Heart left ventricle (tissue), 16 donors: ENCODE results near the gene SLC6A3. TPM values are rescaled to one million over a fixed set of nuclear protein-coding genes. Genes with fewer than 3 reads are reported as not detected.

Source experiments
- ATAC-seq, 4 donors: fragments of 200-7000 bp; cut with Tn5 transposase; one replicate each; pipeline ENCODE4 v1.9.1; 2020 to 2022; ENCODE audit warnings: moderate library complexity in 4 of 4, mild to moderate bottlenecking in 3 of 4, moderate number of reproducible peaks in 1 of 4
- DNase-seq, 5 donors: peaks; one replicate each; pipeline ENCODE4 v3.0.0-alpha.2; 2020
- H3K27ac ChIP-seq, 12 donors: fragments of 200-600 bp; sonication (generic) in 4 of 12; one replicate each; pipeline versions ENCODE4 v1.5.0 to v1.8.0; 2016 to 2022; ENCODE audit warnings: mild to moderate bottlenecking in 2 of 12
- H3K27me3 ChIP-seq, 9 donors: fragments of 200-600 bp; sonication (generic) in 2 of 9; one replicate each; pipeline versions ENCODE4 v1.5.1 to v1.8.0; 2016 to 2022; ENCODE audit warnings: mild to moderate bottlenecking in 3 of 9
- H3K36me3 ChIP-seq, 9 donors: fragments of 200-600 bp; sonication (generic) in 2 of 9; one replicate each; pipeline versions ENCODE4 v1.5.0 to v1.8.0; 2018 to 2022; ENCODE audit warnings: mild to moderate bottlenecking in 2 of 9
- H3K4me1 ChIP-seq, 12 donors: fragments of 200-600 bp; sonication (generic) in 4 of 12; one replicate each; pipeline versions ENCODE4 v1.5.0 to v1.8.0; 2016 to 2022; ENCODE audit warnings: mild to moderate bottlenecking in 3 of 12
- H3K4me3 ChIP-seq, 12 donors: fragments of 200-600 bp; sonication (generic) in 4 of 12; one replicate each; pipeline versions ENCODE4 v1.5.0 to v1.8.0; 2017 to 2022; ENCODE audit warnings: mild to moderate bottlenecking in 9 of 12, moderate library complexity in 4 of 12
- H3K9me3 ChIP-seq, 12 donors: fragments of 200-600 bp; sonication (generic) in 4 of 12; one replicate each; pipeline versions ENCODE4 v1.5.0 to v1.8.0; 2016 to 2022; ENCODE audit warnings: mild to moderate bottlenecking in 1 of 12
- CTCF ChIP-seq, 12 donors: fragments of 200-600 bp; sonication (generic) in 4 of 12; IDR thresholded peaks; one replicate each; pipeline versions ENCODE4 v1.5.0 to v1.8.0; 2018 to 2022; ENCODE audit warnings: antibody characterized with exemption in 12 of 12, mild to moderate bottlenecking in 5 of 12
- POLR2A ChIP-seq, 2 donors: fragments of 450-650 bp; IDR thresholded peaks; one replicate each; pipeline ENCODE4 v1.6.1; 2017; ENCODE audit warnings: antibody characterized with exemption in 2 of 2, mild to moderate bottlenecking in 2 of 2, moderate library complexity in 2 of 2
- WGBS, 4 donors: extraction: QIAGEN DNeasy Blood & Tissue Kit in 2 of 4; methylation state at CpG; one replicate each; pipeline versions ENCODE4 v1.1.5 to v1.1.7; 2013 to 2018; 5-methylcytosine and 5-hydroxymethylcytosine counted together
- intact Hi-C, 10 donors: fragments of 100-400 bp; cut with DNase I; formaldehyde crosslinking; loops; one replicate each; pipeline versions ENCODE4 v1.11.1 to v1.14.2; 2022
- long read RNA-seq, 3 donors: library from polyadenylated mRNA; unstranded; transcript quantifications; one replicate each; pipeline ENCODE4 v2.0.0, GENCODE V29; 2020 to 2021
- polyA plus RNA-seq, 2 donors: library from polyadenylated mRNA; stranded (reverse); fragments of 200-250 nt; gene quantifications; one replicate each; pipeline ENCODE4 v1.2.3, GENCODE V29; 2013
- total RNA-seq, 9 donors: library from RNA; depleted of rRNA in 2 of 9; stranded (reverse); fragments of >200 nt in 2 of 9; fragmentation: NEBNext Ultra II Directional in 3 of 9; extraction: Animal tissue kit (Norgen Biotek cat#: 25700) in 3 of 9; gene quantifications; one replicate each; pipeline versions ENCODE4 v1.1.0 to v1.2.4, GENCODE V29; 2016 to 2023
- donor health status: ischemic (EF 13 %, LVEDD 7.1; RV severe dilation, severe dysfunction).
- donor health status: healthy with polysubstance abuse.
- donor health status: DM: no; HTN: yes; CAD: no.
- donor health status: DM: no; HTN: no; CAD: no.
- donor health status: ischemic (EF 25% LVEDD 6.9; RV normal size, moderate dysfunction).
- donor health status: ischemic (EF 25% LVEDD 5.7; RV mildly dilated, moderate dysfunction).
- donor health status: healthy.
- donor health status: DM: yes; HTN: yes; CAD: no.
- donor health status: ischemic (EF 35%, LVEDD 5.7; RV mildly dilated, moderate dysfunction).
- donor health status: nonischemic (EF 11% LVEDD 7.7; RV severe dilation, severe dysfunction).
- donor health status: DM: yes; HTN: yes; CAD: no.
- donor health status: PGD.
- donor health status: ischemic (EF 29% LVEDD 5.4; RV normal size, mild dysfunction).
- donor health status: nonischemic (EF 23%, LVEDD 6.1; RV moderate dilation, normal function).

SLC6A3 gene
- total RNA-seq (under 1 TPM in 3 of 9 donors, not detected in 6; 0.08 to 0.29 (median 0.14) TPM), polyA plus RNA-seq (under 1 TPM in 1 of 2 donors, not detected in 1; 0.06 TPM)
- long read RNA-seq, donor 1, result 0 reads
- long read RNA-seq, donor 2, result 0 reads
- long read RNA-seq, donor 3, result 0 reads

- whole genome bisulfite sequencing, 4 donors, result 0 to 4% (median 1%) methylated on average over 9 to 52 of the region's 52 CpGs
- peaks cover 24 to 82% (median 67%) of the 10 kb centered on the region in 9 donors for H3K27me3 ChIP-seq
- H3K4me1 ChIP-seq, result peaks cover 0 to 16% (median 5%) of the 10 kb centered on the region in 12 donors
- ATAC-seq, result peak in 2 of 4 donors; percentile 32 to 50
- H3K4me3 ChIP-seq, result peak within 1 kb of the TSS in 9 of 12 donors; percentile 7 to 42 (median 20)
- no peaks in the 10 kb centered on the region for H3K36me3 ChIP-seq
- peak in 1 of 5 donors; percentile 60 for DNase-seq
- peaks cover 0 to 6% (median 0%) of the 10 kb centered on the region in 12 donors for H3K9me3 ChIP-seq
- TF ChIP-seq CTCF (IDR thresholded peaks at IDR 0.05) (no peak), POLR2A (IDR thresholded peaks at IDR 0.05) (no peak)
- no peak within 1 kb of the TSS for H3K27ac ChIP-seq
- intact Hi-C loops, result no loop called here
These were observed at the start of gene SLC6A3 for GRCh38 chr5:1445313-1445688. SLC6A3 (minus strand) TSS chr5:1445440; CDS start chr5:1443197, 2,243 bp downstream.

- WGBS, 4 donors, result 81 to 91% (median 85%) methylated on average over 10 to 12 of the region's 12 CpGs
- ATAC-seq (no peak), DNase-seq (no peak)
- no peaks in the 10 kb centered on the region for H3K9me3 ChIP-seq
- no peak overlapping the region for H3K27ac ChIP-seq
- H3K36me3 ChIP-seq, result peaks cover 0 to 55% (median 33%) of the 10 kb centered on the region in 9 donors
- H3K4me3 ChIP-seq, result no peak overlapping the region
- no peaks in the 10 kb centered on the region for H3K27me3 ChIP-seq
- TF ChIP-seq POLR2A (IDR thresholded peaks at IDR 0.05), result no peak
- no peak for TF ChIP-seq CTCF (IDR thresholded peaks at IDR 0.05)
- H3K4me1 ChIP-seq, result peaks cover 0 to 55% (median 0%) of the 10 kb centered on the region in 12 donors
- intact Hi-C loops, result loop anchor here in 2 of 10 donors (10.0 kb wide), 2 partner anchors 61 to 141 kb away; no protein-coding TSS in a partner anchor
These were observed 48.7 kb upstream of the SLC6A3 start for GRCh38 chr5:1493941-1494340.

GRCh38 chr5:1493413-1493812 is 48.2 kb upstream of the SLC6A3 start:
- peaks cover 0 to 56% (median 39%) of the 10 kb centered on the region in 9 donors for H3K36me3 ChIP-seq
- TF ChIP-seq CTCF (IDR thresholded peaks at IDR 0.05), result no peak
- TF ChIP-seq POLR2A (IDR thresholded peaks at IDR 0.05), result no peak
- no peaks in the 10 kb centered on the region for H3K27me3 ChIP-seq
- DNase-seq (no peak), ATAC-seq (no peak)
- peaks cover 0 to 54% (median 0%) of the 10 kb centered on the region in 12 donors for H3K4me1 ChIP-seq
- H3K27ac ChIP-seq, result no peak overlapping the region
- intact Hi-C loops, result loop anchor here in 2 of 10 donors (10.0 kb wide), 2 partner anchors 61 to 141 kb away; no protein-coding TSS in a partner anchor
- 86 to 98% (median 95%) methylated on average over 10 to 16 of the region's 16 CpGs for WGBS, 4 donors
- no peaks in the 10 kb centered on the region for H3K9me3 ChIP-seq
- no peak overlapping the region for H3K4me3 ChIP-seq

- DNase-seq, result no peak
- H3K4me3 ChIP-seq, result no peak overlapping the region
- no peak for ATAC-seq
- WGBS, 4 donors, result 82 to 91% (median 88%) methylated on average over 7 to 12 of the region's 12 CpGs
- no peak overlapping the region for H3K27ac ChIP-seq
- H3K9me3 ChIP-seq, result no peaks in the 10 kb centered on the region
- intact Hi-C loops, result loop anchor here in 2 of 10 donors (10.0 kb wide), 2 partner anchors 62 to 142 kb away; no protein-coding TSS in a partner anchor
- H3K27me3 ChIP-seq, result no peaks in the 10 kb centered on the region
- peaks cover 0 to 48% (median 0%) of the 10 kb centered on the region in 12 donors for H3K4me1 ChIP-seq
- TF ChIP-seq CTCF (IDR thresholded peaks at IDR 0.05), result no peak
- TF ChIP-seq POLR2A (IDR thresholded peaks at IDR 0.05), result no peak
- peaks cover 0 to 63% (median 45%) of the 10 kb centered on the region in 9 donors for H3K36me3 ChIP-seq
These were observed 47.5 kb upstream of the SLC6A3 start for GRCh38 chr5:1492757-1493156.
